Measurements from ENCODE around the gene NPIPB2. TPM values are rescaled to one million over a fixed set of nuclear protein-coding genes. Genes with fewer than 3 reads are reported as not detected.

NPIPB2 gene
- polyA plus RNA-seq, 1 donor (not counting 4 experiments of a cell fraction or from before 2014, with no cell fraction given): 5.5 TPM

DNA sequence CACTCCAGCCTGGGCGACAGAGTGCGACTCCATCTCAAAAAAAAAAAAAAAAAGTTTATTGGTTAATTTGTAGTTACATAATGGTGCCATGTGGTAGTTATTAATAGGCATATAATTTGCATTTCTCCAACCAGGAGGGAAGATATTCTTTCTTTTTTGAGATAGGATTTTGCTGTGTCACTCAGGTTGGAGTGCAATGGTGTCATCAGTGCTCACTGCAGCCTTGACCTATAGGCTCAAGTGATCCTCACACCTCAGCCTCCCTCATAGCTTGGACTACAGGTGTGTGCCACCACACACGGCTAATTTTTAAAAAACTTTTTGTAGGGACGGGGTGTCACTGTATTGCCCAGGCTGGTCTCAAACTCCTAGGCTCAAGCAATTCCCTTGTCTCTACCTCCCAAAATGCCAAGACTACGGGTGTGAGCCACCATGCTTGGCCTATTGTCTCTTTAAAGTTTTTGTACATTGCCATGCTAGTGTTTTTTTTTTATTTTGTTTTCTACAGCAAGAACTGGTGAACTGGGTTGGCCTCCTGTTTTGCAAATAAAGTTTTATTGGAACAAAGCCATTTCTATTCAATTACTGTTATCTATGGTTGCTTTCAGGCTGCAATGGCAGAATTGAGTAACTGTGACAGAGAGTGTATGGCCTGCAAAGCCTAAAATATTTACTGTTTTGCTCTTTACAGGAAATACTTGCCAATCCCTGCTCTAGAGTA is 46.6 kb upstream of the NPIPB2 start:
- TF ChIP-seq CTCF (optimal IDR thresholded peaks at IDR 0.05 in 1 of 3, IDR thresholded peaks at IDR 0.05 in 1 of 3, conservative IDR thresholded peaks at IDR 0.05 in 1 of 3; ENCODE audit: extremely low read depth in 1 of 3, insufficient read depth in 2 of 3, low read length in 3 of 3) (no peak), EZH2 (IDR thresholded peaks at IDR 0.05; ENCODE audit: low read length) (no peak)

DNA sequence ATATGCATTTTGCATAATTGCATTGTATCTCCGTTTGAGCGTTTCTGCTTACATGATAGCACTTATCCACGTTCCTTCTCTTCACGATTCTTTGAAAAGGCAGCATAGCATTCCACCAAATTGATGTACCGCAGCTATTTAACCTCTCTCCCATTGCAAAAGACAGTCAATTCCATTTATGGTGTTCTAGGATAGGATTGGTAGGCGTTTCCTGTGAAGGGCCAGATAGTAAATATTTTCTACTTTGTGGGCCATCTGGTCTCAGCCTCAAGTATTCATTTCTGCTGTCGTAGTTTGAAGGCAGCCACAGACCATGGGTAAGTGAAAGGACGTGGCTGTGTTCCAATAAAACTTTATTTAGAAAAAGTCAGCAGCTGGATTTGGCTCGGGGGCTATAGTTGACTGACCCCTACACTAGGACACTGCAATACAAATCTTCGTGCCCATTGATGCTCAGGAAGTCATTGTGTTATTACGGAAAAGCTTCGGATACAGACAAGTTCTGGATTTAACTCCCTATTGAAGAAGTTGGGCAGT is 44.7 kb upstream of the NPIPB2 start:
- dilution Hi-C loops (cut with MboI; ENCODE audit: extremely low pct_ligation_motif_present, low sequenced_read_pairs): no loop called here
- no peaks in the 10 kb centered on the region for H4K20me1 ChIP-seq (ENCODE audit: control insufficient read depth, extremely low read depth, insufficient read depth, low read length)
- no peaks in the 10 kb centered on the region for H3K9me1 ChIP-seq (ENCODE audit: control insufficient read depth, extremely low read depth, insufficient read depth, low read length)
- no peaks in the 10 kb centered on the region for H3K9me3 ChIP-seq (ENCODE audit: control insufficient read depth, low read depth, low read length)
- H3K79me2 ChIP-seq (ENCODE audit: control insufficient read depth, insufficient read depth, low read length): no peaks in the 10 kb centered on the region
- no peak for TF ChIP-seq CTCF (optimal IDR thresholded peaks at IDR 0.05 in 1 of 3, IDR thresholded peaks at IDR 0.05 in 1 of 3, conservative IDR thresholded peaks at IDR 0.05 in 1 of 3; ENCODE audit: extremely low read depth in 1 of 3, insufficient read depth in 2 of 3, low read length in 3 of 3)
- no peak for TF ChIP-seq EZH2 (IDR thresholded peaks at IDR 0.05; ENCODE audit: low read length)
- H3K4me3 ChIP-seq (ENCODE audit: control insufficient read depth in 2 of 3, extremely low read depth in 1 of 3, insufficient read depth in 2 of 3, low read depth in 1 of 3, low read length in 3 of 3): no peak overlapping the region
- no peak overlapping the region for H3K27ac ChIP-seq (ENCODE audit: control insufficient read depth, insufficient read depth, low read length)
- peaks cover 2% of the 10 kb centered on the region for H3K4me1 ChIP-seq (ENCODE audit: control insufficient read depth, extremely low read depth, insufficient read depth, low read length)
- no peak for DNase-seq (ENCODE audit: low read depth, low spot score)
- H3K9ac ChIP-seq (ENCODE audit: control insufficient read depth, extremely low read depth, insufficient read depth, low read length): no peak overlapping the region
- no peaks in the 10 kb centered on the region for H3K36me3 ChIP-seq (ENCODE audit: control insufficient read depth in 2 of 2, extremely low read depth in 1 of 2, insufficient read depth in 2 of 2, low read length in 2 of 2)
- H2AFZ ChIP-seq (ENCODE audit: control insufficient read depth, low read length): no peak overlapping the region
- FAIRE-seq: no peak
- no peaks in the 10 kb centered on the region for H3K27me3 ChIP-seq (ENCODE audit: control insufficient read depth, extremely low read depth, insufficient read depth, low read length)
- no peak overlapping the region for H3K4me2 ChIP-seq (ENCODE audit: control insufficient read depth, extremely low read depth, insufficient read depth, low read depth, low read length)

More for the DNA sequence above, 46.6 kb upstream of the NPIPB2 start:
- no peaks in the 10 kb centered on the region for H4K20me1 ChIP-seq (ENCODE audit: control insufficient read depth, extremely low read depth, insufficient read depth, low read length)
- H3K9me1 ChIP-seq (ENCODE audit: control insufficient read depth, extremely low read depth, insufficient read depth, low read length): no peaks in the 10 kb centered on the region
- no peak overlapping the region for H3K4me2 ChIP-seq (ENCODE audit: control insufficient read depth, extremely low read depth, insufficient read depth, low read depth, low read length)
- no peak for DNase-seq (ENCODE audit: low read depth, low spot score)
- no peaks in the 10 kb centered on the region for H3K79me2 ChIP-seq (ENCODE audit: control insufficient read depth, insufficient read depth, low read length)
- no peaks in the 10 kb centered on the region for H3K27me3 ChIP-seq (ENCODE audit: control insufficient read depth, extremely low read depth, insufficient read depth, low read length)
- H3K36me3 ChIP-seq (ENCODE audit: control insufficient read depth in 2 of 2, extremely low read depth in 1 of 2, insufficient read depth in 2 of 2, low read length in 2 of 2): no peaks in the 10 kb centered on the region
- dilution Hi-C loops (cut with MboI; ENCODE audit: extremely low pct_ligation_motif_present, low sequenced_read_pairs): no loop called here
- H3K9ac ChIP-seq (ENCODE audit: control insufficient read depth, extremely low read depth, insufficient read depth, low read length): no peak overlapping the region
- no peak overlapping the region for H3K4me3 ChIP-seq (ENCODE audit: control insufficient read depth in 2 of 3, extremely low read depth in 1 of 3, insufficient read depth in 2 of 3, low read depth in 1 of 3, low read length in 3 of 3)
- H3K4me1 ChIP-seq (ENCODE audit: control insufficient read depth, extremely low read depth, insufficient read depth, low read length): peaks cover 2% of the 10 kb centered on the region
- no peak for FAIRE-seq
- no peak overlapping the region for H2AFZ ChIP-seq (ENCODE audit: control insufficient read depth, low read length)
- H3K27ac ChIP-seq (ENCODE audit: control insufficient read depth, insufficient read depth, low read length): no peak overlapping the region
- H3K9me3 ChIP-seq (ENCODE audit: control insufficient read depth, low read depth, low read length): no peaks in the 10 kb centered on the region
